Activated CD4-positive, alpha-beta T cell treated with anti-CD3 and anti-CD28 coated beads for 4 hours (primary cell): Measurements from ENCODE around the gene IFI27L1.

Experiments used
- DNase-seq, 2 donors: peaks; one replicate each; pipeline ENCODE4 v3.0.0-alpha.2; 2020

IFI27L1 gene

DNA sequence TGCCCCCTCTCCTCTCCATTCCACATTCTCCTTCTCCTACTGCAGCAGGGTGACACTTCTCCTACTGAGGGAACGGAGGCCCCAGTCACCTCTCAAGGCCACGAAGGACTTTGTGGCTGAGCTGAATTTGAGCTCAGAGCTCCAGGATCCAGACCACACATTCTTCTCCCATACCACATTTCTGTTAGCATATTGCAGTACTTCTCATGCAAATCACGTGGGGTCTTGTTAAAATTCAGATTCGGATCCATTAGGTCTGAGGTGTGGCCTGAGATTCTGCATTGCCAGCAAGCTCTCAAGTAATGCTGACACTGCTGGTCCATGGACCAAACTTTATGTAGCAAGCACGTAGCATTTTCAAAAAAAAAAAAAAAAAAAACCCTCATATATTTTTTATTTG, 57.9 kb downstream of the IFI27L1 start:
- DNase-seq, result no peak

DNA sequence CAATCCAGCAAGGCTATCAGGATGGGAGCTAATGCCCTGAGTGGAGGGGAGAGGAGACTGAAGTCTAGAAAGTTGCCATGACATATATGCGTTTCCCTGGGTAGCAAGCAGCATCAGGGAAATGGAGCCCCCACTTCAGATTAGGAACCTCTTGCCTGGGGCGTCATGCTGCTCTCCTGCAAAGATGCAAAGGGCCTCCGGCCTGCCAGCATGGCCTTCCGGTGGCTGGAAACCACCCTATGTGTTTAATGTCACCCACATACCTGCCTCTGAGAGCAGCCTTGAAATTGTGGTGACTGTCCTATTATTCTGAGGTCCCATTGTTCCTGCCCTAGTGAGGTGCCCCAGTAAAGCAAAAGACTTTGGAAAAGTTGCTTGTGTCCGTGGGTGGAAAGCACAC, 58.3 kb downstream of the IFI27L1 start:
- DNase-seq, result no peak

DNA sequence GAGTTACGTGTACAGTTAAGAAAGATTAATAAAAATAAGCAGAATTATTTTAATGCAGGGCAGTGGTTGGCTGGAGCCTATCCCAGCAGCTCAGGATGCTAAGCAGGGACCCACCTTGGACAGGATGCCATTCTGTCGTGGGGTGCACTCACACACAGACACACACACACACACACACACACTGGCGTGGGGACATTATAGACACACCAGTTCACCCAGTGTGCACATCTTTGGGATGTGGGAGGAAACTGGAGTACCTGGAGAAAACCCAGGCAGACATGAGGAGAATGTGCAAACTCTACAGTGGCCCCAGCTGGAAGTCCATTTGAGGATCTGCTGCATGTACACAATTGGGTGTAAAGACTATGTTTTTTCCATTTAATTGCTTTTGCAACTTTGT, 61.1 kb downstream of the IFI27L1 start:
- DNase-seq, result no peak

DNA sequence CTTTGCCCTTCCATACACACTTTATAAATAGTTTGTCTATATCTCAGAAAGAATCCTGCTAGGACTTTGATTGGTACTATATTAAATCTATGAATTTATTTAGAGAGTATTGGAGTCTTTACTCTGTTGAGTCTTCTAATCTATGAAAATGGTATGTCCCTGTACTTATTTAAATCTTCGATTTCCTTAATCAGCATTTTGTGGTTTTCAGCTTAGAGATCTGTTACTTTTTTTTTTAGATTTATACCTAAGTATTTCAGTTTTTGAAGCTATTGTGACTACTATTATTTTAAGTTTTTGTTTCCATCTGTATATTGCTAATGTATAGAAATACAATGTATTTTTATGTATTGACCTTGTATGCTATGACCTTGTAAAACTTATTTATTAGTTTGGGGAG, 61.7 kb downstream of the IFI27L1 start:
- DNase-seq, result no peak

DNA sequence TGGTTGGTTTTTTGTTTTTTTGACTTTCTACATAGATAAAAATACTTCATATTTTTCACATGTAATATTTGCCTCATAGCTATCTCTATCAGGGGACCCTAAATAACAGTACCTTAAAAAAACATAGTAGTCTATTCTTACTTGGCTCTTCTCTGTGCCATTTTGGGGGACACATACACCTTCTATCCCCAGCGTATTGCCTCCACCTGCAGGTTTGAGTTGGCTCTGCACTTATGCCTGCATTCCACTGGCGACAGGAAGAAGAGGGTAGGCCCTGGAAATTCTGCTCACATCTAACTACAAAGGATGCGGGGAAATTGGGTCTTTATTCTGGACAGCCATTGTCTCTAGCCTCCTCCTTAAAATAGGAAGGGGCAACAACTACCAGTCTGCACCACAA, 62.1 kb downstream of the IFI27L1 start:
- no peak for DNase-seq

- DNase-seq, result no peak
Measured at GRCh38 chr14:94143711-94144110, 62.6 kb downstream of the IFI27L1 start.

- DNase-seq, result no peak
Measured at GRCh38 chr14:94144765-94145164, 63.7 kb downstream of the IFI27L1 start.

DNA sequence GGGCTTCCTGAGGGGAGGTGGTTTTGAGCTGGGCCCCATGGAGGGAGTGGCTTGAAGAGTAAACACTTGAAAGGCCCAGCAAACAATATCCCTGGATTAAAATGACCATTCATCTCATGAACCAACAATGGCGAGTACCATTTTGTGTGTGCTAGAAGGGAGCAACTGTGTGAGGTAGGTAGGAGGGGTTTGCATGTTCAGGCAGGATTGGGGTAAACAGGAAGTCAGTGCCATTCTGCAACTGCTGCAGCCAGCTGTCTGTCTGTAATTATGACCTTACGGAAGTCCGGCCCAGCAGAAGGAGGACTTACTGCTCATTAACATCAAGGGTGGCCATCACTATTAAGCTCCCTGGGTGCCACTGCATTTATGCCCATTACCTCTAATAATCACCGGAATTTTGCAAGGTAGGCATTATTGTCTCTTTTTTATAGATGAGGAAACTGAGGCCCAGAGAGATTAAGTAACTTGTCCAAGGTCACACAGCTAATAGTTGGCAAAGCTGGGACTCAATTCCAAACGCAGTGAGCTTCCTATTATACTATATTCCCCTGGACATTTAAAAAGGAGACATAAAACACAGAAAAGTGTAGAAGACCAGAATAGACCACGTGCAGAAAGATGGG, 64.9 kb downstream of the IFI27L1 start:
- no peak for DNase-seq
